GM19455 (cell line): ENCODE data around the gene NF2.

Experiments used
- ATAC-seq: cut with Tn5 transposase; IDR thresholded peaks from one replicate; pipeline ENCODE4 v1.9.1; 2021; ENCODE audit not compliant: unreplicated experiment

Gene NF2

DNA sequence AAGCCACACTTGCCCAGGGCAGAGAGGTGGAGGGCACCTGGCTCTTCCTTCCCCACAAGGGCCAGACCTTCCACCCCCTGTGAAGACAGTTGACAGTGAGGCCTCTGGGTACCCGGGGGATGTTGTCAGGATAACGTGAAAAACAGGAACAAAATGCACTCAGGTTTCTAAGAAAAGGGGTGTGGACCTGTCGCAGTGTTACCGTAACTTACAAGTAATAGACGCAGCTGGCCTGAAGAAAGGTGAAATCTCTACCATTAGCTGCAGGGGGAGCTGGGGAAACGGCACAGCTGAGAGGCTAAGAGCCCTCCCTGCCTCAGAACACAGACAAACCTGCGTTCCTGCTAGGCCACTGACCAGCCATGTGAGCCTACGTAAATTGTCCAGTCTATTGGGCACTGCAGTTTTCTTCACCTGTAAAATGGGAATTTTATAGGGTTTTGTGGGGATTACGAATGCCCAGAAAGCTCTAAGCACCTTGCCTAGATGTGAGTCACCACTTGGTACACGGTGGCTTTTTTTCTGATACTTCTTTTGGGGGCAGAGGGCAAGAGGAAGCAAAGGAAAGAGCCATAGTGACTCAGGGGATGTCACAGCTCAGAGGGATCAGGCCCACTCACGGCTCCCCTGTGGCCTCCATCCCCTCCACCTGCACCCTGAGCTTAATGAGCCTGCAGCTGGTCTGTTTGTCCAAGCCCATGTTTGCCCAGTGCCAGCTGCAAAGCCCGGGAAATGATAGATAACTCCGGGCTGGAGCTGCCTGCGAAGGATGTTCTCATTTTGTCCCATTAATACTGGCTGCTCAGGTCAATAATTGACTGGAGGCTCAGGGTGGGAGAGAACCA lies 97.9 kb downstream of the NF2 start:
- no peak for ATAC-seq

DNA sequence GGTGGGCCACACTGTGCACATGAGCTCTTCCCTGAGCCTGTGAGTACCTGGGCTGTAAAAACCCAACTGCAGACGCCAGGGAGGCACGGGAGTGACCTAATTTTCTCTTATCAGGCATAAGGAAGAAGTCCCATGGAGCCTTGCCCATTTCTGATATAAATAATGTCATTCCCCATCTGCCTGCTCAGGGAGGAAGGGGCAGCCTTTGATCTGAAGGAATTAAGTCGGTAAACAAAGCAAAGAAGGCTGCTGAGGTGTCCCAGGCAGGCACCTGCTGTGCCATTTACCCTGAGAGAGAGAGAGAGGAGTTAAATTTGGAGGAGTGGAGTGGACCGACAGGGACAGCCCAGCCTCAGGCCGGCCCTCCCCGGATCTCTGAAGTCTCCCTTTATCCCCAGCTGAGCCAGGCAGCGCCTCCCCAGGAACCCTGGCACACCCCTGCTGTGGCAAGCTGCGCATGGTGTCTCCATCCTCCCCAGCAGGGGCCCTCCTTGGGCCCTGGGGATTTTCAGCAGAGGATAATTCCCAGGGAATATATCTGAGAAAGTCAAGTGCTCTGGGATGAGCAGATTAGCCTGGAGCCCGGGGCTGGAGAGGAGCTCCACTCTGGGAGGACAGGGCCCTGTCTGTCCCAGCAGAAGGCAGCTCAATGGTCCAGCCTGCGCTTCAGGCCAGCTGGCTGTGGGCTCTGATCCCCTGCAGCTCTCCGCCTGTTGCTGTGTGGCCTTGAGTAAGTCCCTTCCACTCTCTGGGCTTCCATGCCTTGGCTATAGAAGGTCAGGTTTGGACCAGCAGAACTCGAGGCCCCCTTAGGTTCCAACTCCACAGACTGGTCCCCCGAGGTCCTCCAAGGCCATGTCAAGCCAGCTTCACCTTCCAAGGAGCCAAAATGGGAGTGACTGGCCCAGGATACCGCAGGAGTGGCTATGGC lies 98.8 kb downstream of the NF2 start:
- no peak for ATAC-seq

DNA sequence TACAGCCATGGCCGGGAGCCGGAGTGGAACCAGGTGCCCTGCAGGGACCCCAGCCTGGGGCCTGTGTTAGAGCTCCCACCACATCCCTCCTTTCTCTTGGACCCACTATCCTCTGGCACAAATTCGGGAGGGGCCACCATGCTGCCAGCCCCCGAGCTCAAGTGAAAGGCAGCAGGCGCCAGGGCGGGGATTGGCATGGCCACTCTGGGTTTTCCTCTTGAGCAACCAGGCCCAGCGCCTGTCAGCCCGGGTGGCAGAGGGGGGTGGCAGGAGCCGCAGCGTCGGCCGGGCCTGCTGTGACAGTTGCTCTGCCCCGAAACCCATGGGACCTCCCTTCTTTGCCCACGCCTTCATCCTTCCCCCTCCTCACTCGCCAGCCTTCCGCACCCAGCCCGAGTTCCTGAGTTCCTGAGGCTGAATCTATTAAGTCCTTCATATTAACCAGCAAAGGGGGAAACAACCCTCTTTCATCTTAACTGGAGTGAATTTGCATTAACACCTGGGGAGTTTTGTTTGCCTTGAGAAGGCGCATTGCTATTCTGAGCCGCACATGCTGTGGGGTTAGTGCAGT lies 99.6 kb downstream of the NF2 start:
- no peak for ATAC-seq

GRCh38 chr22:29703569-29704195 lies 100.2 kb downstream of the NF2 start:
- no peak for ATAC-seq

DNA sequence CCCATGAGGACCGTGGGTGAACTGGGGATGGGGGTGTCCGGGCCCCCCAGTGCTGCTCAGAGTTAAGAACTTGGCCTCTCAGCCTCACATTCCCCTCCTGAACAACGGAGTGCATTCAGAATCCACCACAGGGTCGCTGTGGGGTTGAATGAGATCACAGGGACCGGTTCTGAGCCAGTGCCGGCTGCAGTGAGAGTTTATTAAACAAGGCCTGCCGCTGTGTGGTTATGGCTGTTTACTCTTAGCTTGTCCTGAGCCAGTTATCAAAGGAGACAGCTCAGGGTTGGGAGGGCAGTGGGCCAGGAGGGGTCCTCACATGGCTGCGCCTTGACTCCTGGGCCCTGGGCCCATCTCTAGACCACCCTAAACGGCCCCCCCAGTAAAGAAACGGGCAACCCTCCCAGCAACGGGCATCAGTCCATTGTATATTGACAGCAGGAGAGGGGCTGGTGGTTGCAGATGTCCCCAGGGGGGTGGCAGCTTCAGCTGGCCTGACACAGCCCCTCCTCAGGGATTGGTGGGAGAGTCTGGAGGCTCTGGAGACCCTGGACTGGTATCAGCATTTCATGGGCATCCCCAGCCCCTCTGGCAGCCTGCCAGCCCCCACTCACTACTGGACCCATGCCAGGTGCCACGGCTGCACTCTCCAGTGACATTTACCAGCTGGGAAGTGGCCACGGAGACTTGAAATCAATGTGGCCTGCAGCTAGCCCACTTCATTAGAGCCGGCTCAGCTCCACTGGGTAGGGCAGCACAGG lies 101.3 kb downstream of the NF2 start:
- ATAC-seq: no peak

GRCh38 chr22:29705651-29706050 lies 102.2 kb downstream of the NF2 start:
- ATAC-seq: no peak

DNA sequence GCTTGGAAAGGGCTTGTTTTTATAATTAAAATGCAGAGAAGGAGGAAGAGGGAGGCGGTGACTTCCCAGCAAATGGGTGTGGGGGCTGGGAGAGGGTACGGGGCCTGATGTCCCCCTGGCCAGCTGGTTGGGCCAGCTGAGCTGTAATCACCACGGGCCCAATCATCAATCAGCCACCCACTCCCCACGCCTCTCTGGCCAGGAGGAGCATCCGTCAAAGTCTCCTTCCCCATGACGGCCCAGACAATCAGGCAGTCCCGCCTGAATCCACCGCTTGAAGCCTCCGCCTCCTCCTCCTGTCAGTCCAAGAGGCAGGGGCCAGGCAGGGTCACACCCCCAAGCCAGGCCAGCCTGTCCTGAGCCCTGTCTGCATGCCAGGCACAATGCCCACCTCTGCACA lies 103.1 kb downstream of the NF2 start:
- ATAC-seq: no peak

DNA sequence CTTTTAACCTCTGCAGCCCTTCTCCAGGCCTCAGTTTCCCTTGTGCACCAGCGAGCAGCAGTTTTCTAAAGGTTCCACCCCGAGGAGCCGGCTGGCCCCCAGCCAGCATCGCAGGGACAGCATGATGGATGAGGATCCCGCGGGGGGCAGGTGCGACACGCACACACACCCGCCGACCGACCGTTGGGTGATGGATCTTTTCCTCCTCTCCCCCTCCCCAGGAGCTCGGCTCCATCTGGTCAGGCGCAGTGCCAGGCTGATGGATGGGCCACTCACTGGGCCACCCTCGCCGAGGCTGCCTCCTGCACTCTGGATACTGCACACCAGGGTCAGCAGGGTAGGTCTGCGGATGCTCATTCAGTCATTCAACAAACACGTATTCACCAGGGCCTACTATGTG lies 103.6 kb downstream of the NF2 start:
- no peak for ATAC-seq

- no peak for ATAC-seq
Observed at GRCh38 chr22:29707471-29707870, 104.0 kb downstream of the NF2 start.

GRCh38 chr22:29710193-29710592 lies 106.8 kb downstream of the NF2 start:
- no peak for ATAC-seq

DNA sequence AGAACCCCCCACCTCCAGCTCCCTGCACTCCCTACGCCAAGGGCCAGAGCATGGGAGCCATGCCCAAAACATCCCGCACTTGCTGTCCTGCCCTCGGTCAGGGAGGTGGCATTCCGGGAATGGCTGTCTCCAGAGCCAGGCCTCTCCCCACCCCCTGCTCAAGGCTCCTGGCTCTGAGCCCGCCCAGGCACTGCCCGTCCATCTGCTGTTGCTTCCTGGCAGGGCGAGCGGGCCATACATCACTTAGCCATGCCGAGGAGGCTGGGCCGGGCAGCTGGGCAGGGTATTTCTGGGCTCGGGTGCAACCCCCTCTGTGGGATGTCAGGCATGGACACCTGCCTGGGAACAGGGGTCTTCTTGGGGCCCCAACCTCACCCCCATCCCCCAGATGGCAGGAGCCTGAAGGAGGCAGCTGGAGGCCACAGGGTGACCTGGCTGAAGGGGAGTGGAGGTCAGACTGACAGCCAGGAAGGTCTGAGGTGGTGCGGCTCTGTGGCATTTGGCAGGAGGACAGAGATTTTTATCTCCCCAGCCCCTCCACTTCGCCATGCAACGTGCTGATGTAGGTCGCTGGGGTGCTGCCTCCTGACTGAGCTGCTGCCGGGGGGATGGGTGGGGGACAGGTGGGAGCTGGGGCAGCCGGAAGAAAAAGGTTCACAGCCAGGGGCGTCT lies 107.6 kb downstream of the NF2 start:
- ATAC-seq: no peak

DNA sequence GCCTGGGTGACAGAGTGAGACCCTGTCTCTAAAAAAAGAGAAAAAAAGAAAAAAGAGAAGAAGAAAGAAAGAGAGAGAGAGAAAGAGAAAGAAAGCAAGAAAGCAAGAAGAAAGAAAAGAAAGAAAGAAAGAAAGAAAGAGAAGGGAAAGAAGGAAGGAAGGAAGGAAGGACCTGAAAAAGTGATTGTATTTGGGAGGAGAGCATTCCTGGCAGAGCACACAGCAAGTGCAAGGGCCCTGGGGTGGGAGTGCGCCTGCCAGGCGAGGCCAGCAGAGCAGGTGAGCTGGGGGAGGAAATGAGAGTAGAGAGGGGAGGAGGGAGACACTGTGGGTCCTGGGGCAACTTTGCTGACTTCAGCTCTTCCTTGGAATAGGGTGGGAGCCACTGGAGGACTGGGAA lies 108.7 kb downstream of the NF2 start:
- ATAC-seq: no peak

GRCh38 chr22:29713156-29713727 lies 109.8 kb downstream of the NF2 start:
- no peak for ATAC-seq

GRCh38 chr22:29715240-29715639 lies 111.8 kb downstream of the NF2 start:
- ATAC-seq: no peak

GRCh38 chr22:29715705-29716104 lies 112.3 kb downstream of the NF2 start:
- no peak for ATAC-seq

DNA sequence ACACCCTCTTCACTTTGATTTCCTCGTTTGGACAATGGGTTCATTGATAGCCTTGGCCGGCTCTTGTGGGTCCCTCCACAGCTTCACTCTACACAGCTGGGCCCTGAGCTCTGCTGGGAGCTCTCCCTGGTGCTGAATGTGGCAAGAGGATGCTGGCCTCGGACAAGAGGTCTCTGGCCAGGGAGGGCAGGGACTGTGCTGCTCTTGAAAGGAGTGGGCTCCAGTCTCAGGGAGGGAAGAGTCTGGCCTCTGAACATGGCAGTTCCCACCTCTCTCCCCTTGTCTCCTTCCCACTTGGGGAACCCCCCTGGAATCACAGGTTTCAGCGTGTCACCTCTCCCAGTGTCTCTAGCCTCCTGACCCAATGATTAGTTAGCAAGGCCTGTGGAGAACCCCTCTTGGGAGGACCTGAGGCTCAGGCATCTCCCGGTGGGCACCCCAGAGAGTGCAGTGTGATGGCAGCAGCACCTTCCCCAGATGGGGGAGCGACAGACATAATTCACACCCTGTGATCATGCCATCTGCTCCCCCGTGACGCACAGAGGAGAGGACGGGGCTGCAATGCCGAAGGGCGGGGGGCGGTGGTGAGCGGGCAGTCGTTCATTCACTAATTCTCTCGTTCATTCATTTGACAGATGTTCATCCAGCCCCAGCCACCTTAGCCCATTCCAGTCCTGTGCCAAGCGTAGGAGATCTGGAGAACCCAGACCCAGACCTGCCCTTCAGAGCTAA lies 113.5 kb downstream of the NF2 start:
- no peak for ATAC-seq

GRCh38 chr22:29717789-29718188 lies 114.4 kb downstream of the NF2 start:
- ATAC-seq: no peak

GRCh38 chr22:29718949-29719898 lies 115.8 kb downstream of the NF2 start:
- no peak for ATAC-seq
